Neuronal stem cell (in vitro differentiated cells): ENCODE results near the gene MUC5B.
A peak's percentile ranks its signal among the peaks of the same experiment; 100 is the strongest.
"Not testable (repeated sequence)": the region's sequence is repeated elsewhere in the genome, so short reads cannot be mapped to it uniquely, and the experiment has no call there.

Experiments
- DNase-seq: peaks from one replicate; pipeline ENCODE4 v3.0.0-alpha.2; 2013; ENCODE audit warnings: low spot score
- H2AFZ ChIP-seq: one replicate; pipeline ENCODE4 v1.6.1; 2013; ENCODE audit warnings: mild to moderate bottlenecking, low read length, inconsistent platforms
- H2AK5ac ChIP-seq: 2 replicates; pipeline ENCODE4 v1.6.1; 2013; ENCODE audit warnings: low read depth, mild to moderate bottlenecking, inconsistent platforms, low read length, moderate library complexity, mixed read lengths
- H2BK120ac ChIP-seq: 2 replicates; pipeline ENCODE4 v1.6.1; 2013; ENCODE audit warnings: low read depth, mild to moderate bottlenecking, inconsistent platforms, low read length, moderate library complexity, mixed read lengths
- H2BK12ac ChIP-seq: one replicate; pipeline ENCODE4 v1.6.1; 2013; ENCODE audit warnings: low read length, inconsistent platforms
- H2BK15ac ChIP-seq: 2 replicates; pipeline ENCODE4 v1.6.1; 2013; ENCODE audit warnings: mild to moderate bottlenecking, low read length, inconsistent platforms, mixed read lengths
- H2BK5ac ChIP-seq: one replicate; pipeline ENCODE4 v1.6.1; 2013; ENCODE audit warnings: inconsistent platforms, mild to moderate bottlenecking, low read length, moderate library complexity
- H3K14ac ChIP-seq: one replicate; pipeline ENCODE4 v1.6.1; 2013; ENCODE audit warnings: low read length, inconsistent platforms
- H3K18ac ChIP-seq: 2 replicates; pipeline ENCODE4 v1.6.1; 2013; ENCODE audit warnings: low read length, inconsistent platforms
- H3K23ac ChIP-seq: 2 replicates; pipeline ENCODE4 v1.6.1; 2013; ENCODE audit warnings: low read depth, mild to moderate bottlenecking, mixed read lengths, low read length, inconsistent platforms; ENCODE audit not compliant: poor library complexity
- H3K27ac ChIP-seq: replicated peaks from 3 replicates; pipeline ENCODE4 v1.5.1; 2013; ENCODE audit warnings: low read length, inconsistent platforms
- H3K27me3 ChIP-seq, 3 experiments: 2 replicates each; pipeline ENCODE4 v1.6.1; 2013; ENCODE audit warnings: low read length in 3 of 3, mild to moderate bottlenecking in 2 of 3, inconsistent platforms in 1 of 3, low read depth in 1 of 3, mixed read lengths in 1 of 3, moderate library complexity in 1 of 3; ENCODE audit not compliant: control insufficient read depth in 3 of 3, insufficient read depth in 3 of 3
- H3K36me3 ChIP-seq, 2 donors: replicated peaks in 1 of 2; 2 replicates each; pipeline ENCODE4 v1.6.1; 2013; ENCODE audit warnings: low read length in 2 of 2; ENCODE audit not compliant: control insufficient read depth in 2 of 2, insufficient read depth in 2 of 2
- H3K4ac ChIP-seq: 2 replicates; pipeline ENCODE4 v1.6.1; 2013; ENCODE audit warnings: inconsistent platforms, mild to moderate bottlenecking, low read length, moderate library complexity
- H3K4me1 ChIP-seq, 2 donors: 1 replicate in 1 of 2; 2 replicates in 1 of 2; pipeline ENCODE4 v1.6.1; 2013; ENCODE audit warnings: low read length in 2 of 2, low read depth in 1 of 2; ENCODE audit not compliant: control insufficient read depth in 2 of 2, insufficient read depth in 1 of 2
- H3K4me2 ChIP-seq: one replicate; pipeline ENCODE4 v1.6.1; 2013; ENCODE audit warnings: mild to moderate bottlenecking, low read length, inconsistent platforms; ENCODE audit not compliant: insufficient read depth, poor library complexity, severe bottlenecking
- H3K4me3 ChIP-seq, 2 donors: 2 replicates each; pipeline ENCODE4 v1.5.1; 2013; ENCODE audit warnings: low read length in 2 of 2, mild to moderate bottlenecking in 2 of 2, inconsistent platforms in 1 of 2, moderate library complexity in 1 of 2
- H3K79me1 ChIP-seq: one replicate; pipeline ENCODE4 v1.6.1; 2013; ENCODE audit warnings: low read depth, mild to moderate bottlenecking, inconsistent platforms, low read length, moderate library complexity
- H3K9ac ChIP-seq: one replicate; pipeline ENCODE4 v1.6.1; 2013; ENCODE audit warnings: mild to moderate bottlenecking, low read depth, low read length, inconsistent platforms; ENCODE audit not compliant: poor library complexity
- H3K9me3 ChIP-seq, 2 donors: replicated peaks in 1 of 2; 2 replicates each; pipeline versions ENCODE3 to v1.6.1; 2013; ENCODE audit warnings: low read length in 2 of 2, mild to moderate bottlenecking in 2 of 2, inconsistent platforms in 1 of 2, low read depth in 1 of 2, mixed read lengths in 1 of 2, moderate library complexity in 1 of 2; ENCODE audit not compliant: control insufficient read depth in 2 of 2, insufficient read depth in 1 of 2
- H4K8ac ChIP-seq: one replicate; pipeline ENCODE4 v1.6.1; 2013; ENCODE audit warnings: low read depth, mild to moderate bottlenecking, inconsistent platforms, low read length, moderate library complexity
- H4K91ac ChIP-seq: one replicate; pipeline ENCODE4 v1.6.1; 2013; ENCODE audit warnings: low read length, low read depth, mild to moderate bottlenecking, inconsistent platforms; ENCODE audit not compliant: poor library complexity
- WGBS, 2 donors: extraction: QIAGEN DNeasy Blood & Tissue Kit; methylation state at CpG; one replicate each; pipeline ENCODE4 v1.1.7; 2013; ENCODE audit warnings: missing lambda C conversion rate in 2 of 2, mixed read lengths in 1 of 2; ENCODE audit not compliant: insufficient read length in 2 of 2, insufficient replicate concordance in 1 of 2; ENCODE audit errors: extremely low coverage in 2 of 2; 5-methylcytosine and 5-hydroxymethylcytosine counted together

MUC5B gene

DNA sequence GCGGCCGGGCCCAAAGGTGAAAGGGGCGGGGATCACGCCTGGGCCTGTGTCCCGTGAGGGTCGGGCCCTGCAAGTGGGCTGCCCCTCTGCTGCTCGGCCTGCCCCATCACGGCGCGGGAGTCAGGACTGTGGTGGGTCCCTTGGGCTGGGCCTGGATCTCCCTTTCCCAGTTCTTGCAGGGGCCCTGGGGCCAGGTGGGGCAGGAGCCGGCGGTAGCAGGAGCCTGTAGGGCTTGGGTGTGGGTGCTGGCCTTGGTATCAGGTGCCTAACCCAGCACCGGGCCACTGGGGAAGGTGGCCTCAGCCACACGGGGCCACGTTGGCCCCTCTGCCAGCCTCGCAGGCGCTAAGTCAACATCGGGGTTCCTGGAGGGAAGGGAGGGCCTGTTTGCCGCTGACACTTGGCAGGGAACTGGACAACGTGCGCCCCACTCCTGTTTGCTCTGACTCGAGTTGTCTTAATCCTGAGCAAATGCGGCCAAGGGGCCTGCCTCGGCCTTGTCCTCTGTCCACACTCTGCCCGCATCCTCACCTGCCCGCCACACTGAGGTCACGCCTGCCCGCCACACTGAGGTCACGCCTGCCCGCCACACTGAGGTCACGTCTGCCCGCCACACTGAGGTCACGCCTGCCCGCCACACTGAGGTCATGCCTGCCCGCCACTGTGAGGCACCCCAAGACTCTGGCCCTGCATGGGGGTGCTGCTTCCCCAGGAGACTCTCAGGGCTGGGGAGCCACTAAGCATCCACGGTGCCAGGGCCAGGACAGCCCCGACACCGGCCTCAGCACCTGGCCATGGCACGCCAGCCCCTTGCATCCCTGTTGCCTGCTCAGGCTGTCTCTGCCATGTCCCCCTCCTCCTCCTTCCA is 14.2 kb upstream of the MUC5B start:
- Histone ChIP-seq H3K4me1 (no peaks in the 10 kb centered on the region), H3K27ac (no peak overlapping the region), H3K18ac (no peak overlapping the region), H3K27me3 (peaks cover 0 to 6% (median 0%) of the 10 kb centered on the region in 3 experiments), H3K4me3 (peak overlapping the region in 1 of 2 donors; percentile 53), H3K14ac (peak overlapping the region; percentile 56), H2AFZ (no peak overlapping the region), H3K9ac (peak overlapping the region; percentile 21), H2AK5ac (peak overlapping the region; percentile 75), H3K36me3 (no peaks in the 10 kb centered on the region), H2BK12ac (no peak overlapping the region), H2BK15ac (no peak overlapping the region), H4K8ac (peak overlapping the region; percentile 76), H4K91ac (peak overlapping the region; percentile 81), H2BK5ac (peak overlapping the region; percentile 39), H3K79me1 (peaks cover 2% of the 10 kb centered on the region), H3K4ac (peak overlapping the region; percentile 37), H2BK120ac (no peak overlapping the region), H3K9me3 (peaks cover 0 to 5% of the 10 kb centered on the region in 2 donors), H3K23ac (peak overlapping the region; percentile 93), H3K4me2 (no peak overlapping the region)
- DNase-seq: no peak
- WGBS, 2 donors: no CpG with 5 or more reads among the region's 39 CpGs

DNA sequence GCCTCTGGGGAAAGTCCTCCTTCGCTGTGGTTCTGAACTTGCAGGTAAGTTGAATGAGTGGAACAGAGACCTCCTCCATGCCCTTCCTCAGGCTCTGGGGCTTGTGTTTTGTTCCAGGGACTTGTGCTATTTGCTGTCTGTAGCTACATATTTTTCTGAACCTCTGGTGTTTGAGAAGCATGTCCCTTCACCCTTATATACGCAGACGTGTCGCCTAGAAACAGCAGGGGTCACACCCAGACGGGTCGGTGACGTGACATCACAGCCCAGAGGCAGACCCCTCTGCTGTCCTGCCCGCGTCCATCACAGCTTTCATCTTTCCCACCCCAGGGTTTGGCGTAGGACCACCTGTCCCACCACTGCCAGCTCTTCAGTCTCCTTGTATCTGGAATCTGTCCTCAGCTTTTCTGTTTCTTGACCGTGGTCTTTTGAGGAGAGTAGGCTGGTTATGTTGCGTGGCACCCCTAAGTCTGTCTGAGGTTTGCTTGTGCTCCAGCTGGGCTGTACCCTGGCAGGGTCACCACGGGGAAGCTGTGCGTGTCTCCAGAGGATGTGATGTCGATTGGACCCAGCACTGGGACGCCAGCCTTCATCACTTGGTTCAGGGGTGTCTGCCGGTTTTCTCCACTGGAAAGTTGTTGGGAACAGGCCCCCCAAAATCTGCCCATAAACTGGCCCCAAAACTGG is 13.4 kb upstream of the MUC5B start:
- H2AFZ ChIP-seq: no peak overlapping the region
- no peak overlapping the region for H3K9ac ChIP-seq
- no peak overlapping the region for H2BK12ac ChIP-seq
- H3K27ac ChIP-seq: no peak overlapping the region
- no peak overlapping the region for H3K4ac ChIP-seq
- peak overlapping the region; percentile 75 for H2AK5ac ChIP-seq
- WGBS, 2 donors: no CpG with 5 or more reads among the region's 17 CpGs
- H3K9me3 ChIP-seq: peaks cover 0 to 5% of the 10 kb centered on the region in 2 donors
- peak overlapping the region in 1 of 2 donors; percentile 53 for H3K4me3 ChIP-seq
- no peaks in the 10 kb centered on the region for H3K4me1 ChIP-seq
- no peak overlapping the region for H4K8ac ChIP-seq
- no peak overlapping the region for H3K14ac ChIP-seq
- peaks cover 0 to 6% (median 0%) of the 10 kb centered on the region in 3 experiments for H3K27me3 ChIP-seq
- H2BK5ac ChIP-seq: peak overlapping the region; percentile 39
- H4K91ac ChIP-seq: no peak overlapping the region
- H3K18ac ChIP-seq: no peak overlapping the region
- DNase-seq: no peak
- H2BK15ac ChIP-seq: no peak overlapping the region
- peaks cover 2% of the 10 kb centered on the region for H3K79me1 ChIP-seq
- no peak overlapping the region for H3K4me2 ChIP-seq
- peak overlapping the region; percentile 41 for H2BK120ac ChIP-seq
- peak overlapping the region; percentile 93 for H3K23ac ChIP-seq
- H3K36me3 ChIP-seq: no peaks in the 10 kb centered on the region

DNA sequence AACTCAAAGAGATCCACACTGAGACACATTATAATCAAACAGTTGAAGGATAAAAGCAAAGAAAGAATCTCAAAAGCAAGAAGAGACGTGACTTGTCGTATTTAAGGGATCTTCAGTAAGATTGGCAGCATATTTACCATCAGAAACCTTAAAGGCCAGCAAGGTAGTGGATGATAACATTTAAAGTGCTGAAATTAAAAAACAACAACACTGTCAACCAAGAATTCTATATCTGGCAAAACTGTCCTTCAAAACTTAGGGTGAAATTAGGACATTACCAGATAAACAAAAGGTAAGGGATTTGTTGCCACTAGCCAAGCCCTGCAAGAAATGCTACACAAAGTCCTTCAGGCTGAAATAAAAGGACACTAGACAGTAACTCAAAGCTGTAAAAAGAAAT is 11.0 kb upstream of the MUC5B start:
- Histone ChIP-seq H3K9me3 (peaks cover 0 to 5% of the 10 kb centered on the region in 2 donors), H2BK15ac (no peak overlapping the region), H3K27ac (no peak overlapping the region), H3K4me2 (no peak overlapping the region), H3K14ac (no peak overlapping the region), H3K4ac (no peak overlapping the region), H3K4me1 (no peaks in the 10 kb centered on the region), H3K23ac (no peak overlapping the region), H2BK120ac (no peak overlapping the region), H4K8ac (no peak overlapping the region), H3K27me3 (no peaks in the 10 kb centered on the region), H4K91ac (no peak overlapping the region), H3K18ac (no peak overlapping the region), H2BK5ac (no peak overlapping the region), H3K36me3 (no peaks in the 10 kb centered on the region), H2AFZ (no peak overlapping the region), H3K79me1 (peaks cover 2% of the 10 kb centered on the region), H2BK12ac (no peak overlapping the region), H3K4me3 (no peak overlapping the region), H2AK5ac (no peak overlapping the region), H3K9ac (no peak overlapping the region)
- WGBS, 2 donors: no CpG with 5 or more reads among the region's 2 CpGs
- no peak for DNase-seq

DNA sequence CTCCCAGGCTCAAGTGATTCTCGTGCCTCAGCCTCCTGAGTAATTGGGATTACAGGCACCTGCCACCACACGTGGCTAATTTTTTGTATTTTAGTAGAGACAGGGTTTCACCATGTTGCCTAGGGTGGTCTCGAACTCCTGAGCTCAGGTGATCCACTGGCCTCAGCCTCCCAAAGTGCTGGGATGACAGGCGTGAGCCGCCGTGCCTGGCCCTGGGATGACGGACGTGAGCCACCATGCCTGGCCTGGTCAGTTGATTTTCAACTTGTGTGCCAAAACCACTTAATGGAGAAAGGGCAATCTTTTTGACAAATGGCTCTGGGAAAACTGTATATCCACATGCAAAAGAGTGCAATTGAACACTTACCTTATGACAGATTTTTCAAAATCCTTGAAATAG is 7.0 kb upstream of the MUC5B start:
- H2AFZ ChIP-seq, H2AK5ac ChIP-seq, H3K79me1 ChIP-seq, H3K4me2 ChIP-seq, H3K36me3 ChIP-seq, H3K18ac ChIP-seq, H2BK15ac ChIP-seq, H2BK5ac ChIP-seq, H3K4me1 ChIP-seq, H3K9me3 ChIP-seq, DNase-seq, H3K27ac ChIP-seq, H4K8ac ChIP-seq, H2BK120ac ChIP-seq, H3K4me3 ChIP-seq, H4K91ac ChIP-seq, H3K9ac ChIP-seq, H3K14ac ChIP-seq, H2BK12ac ChIP-seq, H3K23ac ChIP-seq, H3K27me3 ChIP-seq, H3K4ac ChIP-seq: not testable (repeated sequence)
- whole genome bisulfite sequencing, 2 donors: no CpG with 5 or more reads among the region's 8 CpGs
